Kidney (tissue), 14 donors: ENCODE data around the gene KIF19. TPM values are rescaled to one million over a fixed set of nuclear protein-coding genes. Genes with fewer than 3 reads are reported as not detected.

Source experiments
- DNase-seq, 5 donors: peaks; one replicate each; pipeline ENCODE4 v3.0.0-alpha.2; 2013 to 2020
- FAIRE-seq: peaks from 2 replicates; lab custom pipeline; 2012; peaks lifted over from hg19 to GRCh38; lab: Jason Lieb, UNC
- H3K27ac ChIP-seq, 2 donors: one replicate each; pipeline ENCODE4 v1.7.0; 2013; ENCODE audit warnings: low read depth in 2 of 2, low read length in 2 of 2, inconsistent platforms in 1 of 2
- H3K27me3 ChIP-seq: one replicate; pipeline ENCODE4 v1.7.1; 2013; ENCODE audit warnings: low read length, inconsistent platforms; ENCODE audit not compliant: control insufficient read depth, insufficient read depth
- H3K36me3 ChIP-seq, 3 donors: one replicate each; pipeline versions ENCODE4 v1.7.0 to v1.7.1; 2013; ENCODE audit warnings: low read length in 3 of 3, control low read depth in 1 of 3, inconsistent platforms in 1 of 3; ENCODE audit not compliant: insufficient read depth in 3 of 3, control insufficient read depth in 2 of 3
- H3K4me1 ChIP-seq, 3 donors: one replicate each; pipeline versions ENCODE4 v1.7.0 to v1.7.1; 2013; ENCODE audit warnings: low read length in 3 of 3, inconsistent platforms in 1 of 3, low read depth in 1 of 3; ENCODE audit not compliant: control insufficient read depth in 2 of 3, insufficient read depth in 2 of 3
- H3K4me3 ChIP-seq, 3 donors: one replicate each; pipeline versions ENCODE4 v1.7.0 to v1.8.1; 2013; ENCODE audit warnings: low read length in 3 of 3, control low read depth in 1 of 3, inconsistent platforms in 1 of 3
- H3K9ac ChIP-seq, 3 donors: one replicate each; pipeline versions ENCODE4 v1.7.0 to v1.7.1; 2013; ENCODE audit warnings: low read length in 3 of 3, control low read depth in 1 of 3, inconsistent platforms in 1 of 3
- H3K9me3 ChIP-seq, 3 donors: one replicate each; pipeline versions ENCODE4 v1.7.0 to v1.7.1; 2013; ENCODE audit warnings: low read length in 3 of 3, control low read depth in 1 of 3, inconsistent platforms in 1 of 3; ENCODE audit not compliant: control insufficient read depth in 2 of 3, insufficient read depth in 1 of 3
- intact Hi-C: fragments of 100-400 bp; cut with DNase I; formaldehyde crosslinking; loops from one replicate; pipeline ENCODE4 v1.11.1; 2022
- polyA plus RNA-seq: library from polyadenylated mRNA; stranded (reverse); fragments of 350-450 nt; fragmentation: Illumina TruSeq; extraction: RNeasy Lipid Tissue Mini Kit (QIAGEN cat#74804); gene quantifications from one replicate; pipeline ENCODE4 v1.2.3, GENCODE V29; 2014; ENCODE audit warnings: low read depth, low replicate concordance; ENCODE audit not compliant: insufficient read depth
- total RNA-seq: library from RNA; stranded (reverse); fragmentation: NEBNext Ultra II Directional; extraction: Animal tissue kit (Norgen Biotek cat#: 25700); gene quantifications from one replicate; pipeline ENCODE4 v1.2.1, GENCODE V29; 2021
- TF ChIP-seq, protein P1 (sequence below): IDR thresholded peaks from 3 replicates; pipeline ENCODE4 v1.5.1; 2012; ENCODE audit warnings: mild to moderate bottlenecking, moderate library complexity, borderline replicate concordance; ENCODE audit not compliant: insufficient read depth; ENCODE audit errors: extremely low read depth
- donor health status: control.
- donor health status: control.
- donor health status: control.
- donor health status: control.
- donor health status: control.
- donor health status: DM: yes; HTN: yes; CAD: no.
- donor health status: Normal renal cell carcinoma (clear cell type).

Gene KIF19
- total and polyA plus RNA-seq, 2 donors from 2014 or later = 0.85 TPM; not detected in 1

DNA sequence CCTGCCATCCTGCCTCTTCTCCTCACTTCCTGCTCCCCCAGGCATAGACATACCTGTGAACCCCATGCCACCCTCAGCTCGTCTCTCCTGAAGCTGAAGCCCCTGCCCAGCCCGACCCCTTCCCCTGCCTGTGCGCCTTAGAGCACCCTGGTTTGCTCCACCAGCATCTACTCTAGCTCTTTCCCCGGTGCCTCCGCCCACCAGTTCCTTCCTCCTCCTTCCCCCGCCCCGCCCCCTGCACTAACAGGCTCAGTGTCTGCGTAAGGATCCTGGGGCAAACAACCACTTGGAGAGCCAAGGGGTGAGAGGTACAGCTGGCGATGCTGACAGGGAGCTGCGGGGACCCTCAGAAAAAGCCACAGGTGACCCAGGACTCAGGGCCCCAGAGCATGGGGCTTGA is 43.2 kb downstream of the KIF19 start:
- DNase-seq (peak in 1 of 5 donors; percentile 83), FAIRE-seq (no peak)
- no peak overlapping the region for H3K4me3 ChIP-seq
- TF ChIP-seq, protein P1, sequence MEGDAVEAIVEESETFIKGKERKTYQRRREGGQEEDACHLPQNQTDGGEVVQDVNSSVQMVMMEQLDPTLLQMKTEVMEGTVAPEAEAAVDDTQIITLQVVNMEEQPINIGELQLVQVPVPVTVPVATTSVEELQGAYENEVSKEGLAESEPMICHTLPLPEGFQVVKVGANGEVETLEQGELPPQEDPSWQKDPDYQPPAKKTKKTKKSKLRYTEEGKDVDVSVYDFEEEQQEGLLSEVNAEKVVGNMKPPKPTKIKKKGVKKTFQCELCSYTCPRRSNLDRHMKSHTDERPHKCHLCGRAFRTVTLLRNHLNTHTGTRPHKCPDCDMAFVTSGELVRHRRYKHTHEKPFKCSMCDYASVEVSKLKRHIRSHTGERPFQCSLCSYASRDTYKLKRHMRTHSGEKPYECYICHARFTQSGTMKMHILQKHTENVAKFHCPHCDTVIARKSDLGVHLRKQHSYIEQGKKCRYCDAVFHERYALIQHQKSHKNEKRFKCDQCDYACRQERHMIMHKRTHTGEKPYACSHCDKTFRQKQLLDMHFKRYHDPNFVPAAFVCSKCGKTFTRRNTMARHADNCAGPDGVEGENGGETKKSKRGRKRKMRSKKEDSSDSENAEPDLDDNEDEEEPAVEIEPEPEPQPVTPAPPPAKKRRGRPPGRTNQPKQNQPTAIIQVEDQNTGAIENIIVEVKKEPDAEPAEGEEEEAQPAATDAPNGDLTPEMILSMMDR = no peak
- H3K36me3 ChIP-seq = no peaks in the 10 kb centered on the region
- H3K9ac ChIP-seq = no peak overlapping the region
- H3K9me3 ChIP-seq = no peaks in the 10 kb centered on the region
- no peaks in the 10 kb centered on the region for H3K27me3 ChIP-seq
- no peaks in the 10 kb centered on the region for H3K4me1 ChIP-seq
- intact Hi-C loops = loop anchor here (10.0 kb wide), 1 partner anchor 64 kb away; no protein-coding TSS in a partner anchor
- no peak overlapping the region for H3K27ac ChIP-seq

GRCh38 chr17:74369665-74370490 is 43.9 kb downstream of the KIF19 start:
- Histone ChIP-seq H3K4me1 (no peaks in the 10 kb centered on the region), H3K27ac (no peak overlapping the region), H3K27me3 (no peaks in the 10 kb centered on the region), H3K9me3 (no peaks in the 10 kb centered on the region), H3K9ac (no peak overlapping the region), H3K4me3 (no peak overlapping the region), H3K36me3 (no peaks in the 10 kb centered on the region)
- FAIRE-seq (no peak), DNase-seq (no peak)
- TF ChIP-seq, protein P1 = no peak
- intact Hi-C loops = loop anchor here (10.0 kb wide), 1 partner anchor 65 kb away; no protein-coding TSS in a partner anchor

- no peak for FAIRE-seq
Observed at GRCh38 chr17:74371653-74372147, 45.7 kb downstream of the KIF19 start.

More at GRCh38 chr17:74371653-74372147, 45.7 kb downstream of the KIF19 start:
- H3K27ac ChIP-seq = no peak overlapping the region
- TF ChIP-seq, protein P1 = no peak
- no peak for DNase-seq
- no peaks in the 10 kb centered on the region for H3K36me3 ChIP-seq
- no peaks in the 10 kb centered on the region for H3K9me3 ChIP-seq
- no peaks in the 10 kb centered on the region for H3K27me3 ChIP-seq
- intact Hi-C loops = no loop called here
- no peak overlapping the region for H3K4me3 ChIP-seq
- no peak overlapping the region for H3K9ac ChIP-seq
- H3K4me1 ChIP-seq = no peaks in the 10 kb centered on the region
